H9 (cell line): Measurements from ENCODE around the gene HOXC11. TPM values are rescaled to one million over a fixed set of nuclear protein-coding genes. Genes with fewer than 3 reads are reported as not detected.

Experiments
- DNase-seq: peaks from one replicate; pipeline ENCODE4 v3.0.0-alpha.2; 2017
- H2AFZ ChIP-seq: one replicate; pipeline ENCODE4 v1.6.1; 2013; ENCODE audit warnings: mild to moderate bottlenecking, low read length, control low read depth, moderate library complexity
- H2AK5ac ChIP-seq: 2 replicates; pipeline ENCODE4 v1.6.1; 2013; ENCODE audit warnings: low read length, control low read depth, mixed read lengths; ENCODE audit not compliant: insufficient read length
- H2BK120ac ChIP-seq: one replicate; pipeline ENCODE4 v1.6.1; 2013; ENCODE audit warnings: low read depth, mild to moderate bottlenecking, low read length, control low read depth, inconsistent platforms; ENCODE audit not compliant: poor library complexity, severe bottlenecking
- H2BK12ac ChIP-seq: 2 replicates; pipeline ENCODE4 v1.6.1; 2013; ENCODE audit warnings: low read length, control low read depth, mixed read lengths, low read depth; ENCODE audit not compliant: insufficient read length
- H2BK15ac ChIP-seq: 2 replicates; pipeline ENCODE4 v1.6.1; 2013; ENCODE audit warnings: low read depth, low read length, control low read depth
- H2BK20ac ChIP-seq: one replicate; pipeline ENCODE4 v1.6.1; 2013; ENCODE audit warnings: low read depth, mild to moderate bottlenecking, low read length, control low read depth, inconsistent platforms; ENCODE audit not compliant: poor library complexity, severe bottlenecking
- H2BK5ac ChIP-seq: 2 replicates; pipeline ENCODE4 v1.6.1; 2013; ENCODE audit warnings: low read length, control low read depth, mixed read lengths; ENCODE audit not compliant: insufficient read length
- H3K14ac ChIP-seq: 2 replicates; pipeline ENCODE4 v1.6.1; 2013; ENCODE audit warnings: low read length, control low read depth; ENCODE audit not compliant: insufficient read depth
- H3K18ac ChIP-seq: 2 replicates; pipeline ENCODE4 v1.6.1; 2013; ENCODE audit warnings: low read depth, mild to moderate bottlenecking, mixed read lengths, low read length, control low read depth; ENCODE audit not compliant: insufficient read length
- H3K23ac ChIP-seq: 2 replicates; pipeline ENCODE4 v1.6.1; 2013; ENCODE audit warnings: low read length, control low read depth, mixed read lengths, low read depth; ENCODE audit not compliant: insufficient read length
- H3K23me2 ChIP-seq: 2 replicates; pipeline ENCODE4 v1.6.1; 2013; ENCODE audit warnings: low read depth, mild to moderate bottlenecking, mixed read lengths, low read length, control low read depth; ENCODE audit not compliant: insufficient read length, poor library complexity, severe bottlenecking
- H3K27ac ChIP-seq: 2 replicates; pipeline ENCODE4 v1.5.1; 2013; ENCODE audit warnings: low read length, control low read depth, mixed read lengths, low read depth; ENCODE audit not compliant: insufficient read length
- H3K27me3 ChIP-seq: 2 replicates; pipeline ENCODE4 v1.6.1; 2013; ENCODE audit warnings: low read length, control low read depth, inconsistent platforms; ENCODE audit not compliant: insufficient read depth
- H3K4ac ChIP-seq: 2 replicates; pipeline ENCODE4 v1.6.1; 2013; ENCODE audit warnings: low read depth, mild to moderate bottlenecking, control low read depth, inconsistent platforms, low read length, moderate library complexity
- H3K4me1 ChIP-seq: 2 replicates; pipeline ENCODE4 v1.6.1; 2013; ENCODE audit warnings: low read length, control low read depth, inconsistent platforms; ENCODE audit not compliant: insufficient read depth
- H3K4me2 ChIP-seq: 2 replicates; pipeline ENCODE4 v1.6.1; 2013; ENCODE audit warnings: low read length, control low read depth, mixed read lengths; ENCODE audit not compliant: insufficient read length, insufficient read depth
- H3K56ac ChIP-seq: 2 replicates; pipeline ENCODE4 v1.6.1; 2013; ENCODE audit warnings: low read depth, mild to moderate bottlenecking, mixed read lengths, low read length, control low read depth; ENCODE audit not compliant: insufficient read length
- H3K79me1 ChIP-seq: 2 replicates; pipeline ENCODE4 v1.6.1; 2013; ENCODE audit warnings: low read depth, mild to moderate bottlenecking, moderate library complexity, low read length, control low read depth, inconsistent platforms; ENCODE audit not compliant: insufficient read depth, poor library complexity, severe bottlenecking
- H3K79me2 ChIP-seq: 2 replicates; pipeline ENCODE4 v1.6.1; 2013; ENCODE audit warnings: low read length, control low read depth, inconsistent platforms; ENCODE audit not compliant: insufficient read depth
- H3K9ac ChIP-seq: 2 replicates; pipeline ENCODE4 v1.6.1; 2013; ENCODE audit warnings: low read length, control low read depth, mixed read lengths; ENCODE audit not compliant: insufficient read length; ENCODE audit errors: extremely low read depth
- H3K9me3 ChIP-seq: one replicate; pipeline ENCODE4 v1.6.1; 2013; ENCODE audit warnings: low read depth, low read length, inconsistent platforms; ENCODE audit not compliant: control insufficient read depth
- H3T11ph ChIP-seq: one replicate; pipeline ENCODE4 v1.6.1; 2013; ENCODE audit warnings: mild to moderate bottlenecking, low read length, control low read depth, inconsistent platforms
- H4K20me1 ChIP-seq: one replicate; pipeline ENCODE4 v1.6.1; 2013; ENCODE audit not compliant: control insufficient read depth, insufficient read length, insufficient read depth
- H4K5ac ChIP-seq: 2 replicates; pipeline ENCODE4 v1.6.1; 2013; ENCODE audit warnings: low read depth, mild to moderate bottlenecking, mixed read lengths, low read length, control low read depth; ENCODE audit not compliant: insufficient read length
- H4K8ac ChIP-seq: replicated peaks from 2 replicates; pipeline ENCODE4 v1.6.1; 2013; ENCODE audit warnings: low read length, control low read depth, mixed read lengths, low read depth; ENCODE audit not compliant: insufficient read length
- H4K91ac ChIP-seq: 2 replicates; pipeline ENCODE4 v1.6.1; 2013; ENCODE audit warnings: low read depth, mild to moderate bottlenecking, moderate library complexity, mixed read lengths, low read length, control low read depth; ENCODE audit not compliant: insufficient read length
- H3K27ac Mint-ChIP-seq, 3 experiments: 2 replicates in 2 of 3; 3 replicates in 1 of 3; pipeline ENCODE4 v1.8.0; 2020 to 2021; ENCODE audit warnings: mixed read lengths in 3 of 3, mild to moderate bottlenecking in 1 of 3, moderate library complexity in 1 of 3
- H3K27me3 Mint-ChIP-seq: 2 replicates; pipeline ENCODE4 v1.8.0; 2021; ENCODE audit warnings: low read depth, mild to moderate bottlenecking, moderate library complexity, mixed read lengths
- H3K36me3 Mint-ChIP-seq, 3 experiments: 2 replicates in 2 of 3; 3 replicates in 1 of 3; pipeline ENCODE4 v1.8.0; 2020 to 2021; ENCODE audit warnings: low read depth in 3 of 3, mixed read lengths in 3 of 3; ENCODE audit not compliant: insufficient read depth in 1 of 3
- H3K4me1 Mint-ChIP-seq, 2 experiments: 2 replicates each; pipeline ENCODE4 v1.8.0; 2020; ENCODE audit warnings: mixed read lengths in 2 of 2
- H3K4me3 Mint-ChIP-seq, 2 experiments: 2 replicates in 1 of 2; 3 replicates in 1 of 2; pipeline ENCODE4 v1.8.0; 2020 to 2021; ENCODE audit warnings: mild to moderate bottlenecking in 2 of 2, mixed read lengths in 2 of 2, moderate library complexity in 1 of 2
- H3K9me3 Mint-ChIP-seq, 2 experiments: 2 replicates in 1 of 2; 3 replicates in 1 of 2; pipeline ENCODE4 v1.8.0; 2020; ENCODE audit warnings: mild to moderate bottlenecking in 2 of 2, mixed read lengths in 2 of 2, moderate library complexity in 1 of 2
- CTCF ChIP-seq: fragments of 200-600 bp; sonication (generic); conservative IDR thresholded peaks from 3 replicates; pipeline ENCODE4 v1.8.0; 2021; ENCODE audit warnings: antibody characterized with exemption, mild to moderate bottlenecking
- WGBS: extraction: QIAGEN DNeasy Blood & Tissue Kit; methylation state at CpG from one replicate; pipeline ENCODE4 v1.1.7; 2013; ENCODE audit warnings: missing lambda C conversion rate, low lambda C conversion rate, mixed read lengths; ENCODE audit not compliant: insufficient read length; ENCODE audit errors: extremely low coverage; 5-methylcytosine and 5-hydroxymethylcytosine counted together
- total RNA-seq: library from RNA; stranded (reverse); gene quantifications from 2 replicates; pipeline ENCODE4 v1.2.1, GENCODE V29; 2021

HOXC11 gene
- total RNA-seq, 1 experiment from 2014 or later: not detected

- Histone ChIP-seq H4K8ac (no peak overlapping the region), H2AK5ac (no peak overlapping the region), H3K23me2 (no peaks in the 10 kb centered on the region), H3K4ac (no peak overlapping the region), H3K9me3 (no peaks in the 10 kb centered on the region), H3K23ac (no peak overlapping the region), H2BK15ac (no peak overlapping the region), H3K14ac (no peak overlapping the region), H2AFZ (no peak overlapping the region), H3K9ac (no peak overlapping the region), H2BK20ac (no peak overlapping the region), H3K27me3 (peaks cover 98% of the 10 kb centered on the region), H3K79me2 (no peaks in the 10 kb centered on the region), H2BK5ac (no peak overlapping the region), H3K27ac (no peak overlapping the region), H3K18ac (no peak overlapping the region), H3K4me2 (no peak overlapping the region), H3K79me1 (no peaks in the 10 kb centered on the region), H2BK120ac (no peak overlapping the region), H4K20me1 (no peaks in the 10 kb centered on the region), H4K91ac (no peak overlapping the region), H3K4me1 (no peaks in the 10 kb centered on the region), H2BK12ac (no peak overlapping the region), H4K5ac (no peak overlapping the region), H3T11ph (no peak overlapping the region), H3K56ac (no peak overlapping the region)
- H3K36me3 Mint-ChIP-seq: no peaks in the 10 kb centered on the region
- H3K9me3 Mint-ChIP-seq: peaks cover 4 to 9% of the 10 kb centered on the region in 2 experiments; a peak in 3 of 5 replicates
- H3K4me1 Mint-ChIP-seq: peaks cover 4 to 18% of the 10 kb centered on the region in 2 experiments
- no peak for TF ChIP-seq CTCF
- H3K27ac Mint-ChIP-seq: no peak overlapping the region; a peak in 1 of 7 replicates
- no CpG with 5 or more reads among the region's 8 CpGs for WGBS
- H3K4me3 Mint-ChIP-seq: no peak overlapping the region; a peak in 1 of 5 replicates
- H3K27me3 Mint-ChIP-seq: peaks cover 100% of the 10 kb centered on the region
- DNase-seq: no peak
These were observed 28.6 kb downstream of the HOXC11 start for GRCh38 chr12:54001283-54002187.
